Stimulated activated CD4-positive, alpha-beta T cell treated with anti-CD3 and anti-CD28 coated beads, TNF-alpha, amount 100 ng/mL, for 1 hour (primary cell): ENCODE measurements around the gene UBL4A.
A peak's percentile ranks its signal among the peaks of the same experiment; 100 is the strongest.

Source experiments
- DNase-seq, 3 donors: peaks; one replicate each; pipeline ENCODE4 v3.0.0-alpha.2; 2020; ENCODE audit warnings: low read depth in 3 of 3, low spot score in 1 of 3

Gene UBL4A

DNA sequence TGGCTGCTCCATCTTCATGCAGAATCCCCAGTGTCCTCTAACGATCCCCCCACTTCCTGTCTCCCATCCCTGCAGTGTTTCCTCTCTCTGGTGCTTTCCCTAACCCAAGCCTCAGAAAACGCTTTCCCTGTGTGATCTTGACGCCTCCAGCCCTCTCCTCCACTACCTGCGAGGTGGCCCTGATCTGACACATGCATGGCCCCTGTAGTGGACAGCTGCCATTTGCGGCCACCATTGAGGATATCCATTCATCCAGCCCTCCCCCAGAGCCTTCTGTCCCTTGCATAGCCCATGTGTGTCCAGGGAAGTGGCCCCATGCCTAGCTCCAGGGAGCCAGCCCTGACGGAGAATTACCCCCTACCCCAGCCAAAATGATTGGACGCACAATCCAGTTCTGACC, 3.1 kb downstream of the UBL4A start:
- DNase-seq = no peak

GRCh38 chrX:154482786-154483185, 3.6 kb downstream of the UBL4A start:
- no peak for DNase-seq

- DNase-seq = no peak
These were observed 4.4 kb downstream of the UBL4A start for GRCh38 chrX:154481911-154482601.

- DNase-seq = no peak
These were observed 5.2 kb downstream of the UBL4A start for GRCh38 chrX:154481195-154481594.

GRCh38 chrX:154478728-154479622, 7.4 kb downstream of the UBL4A start, which contains the start of gene LAGE3:
Gene LAGE3, minus strand, starts transcription at chrX:154479281. Its CDS starts 366 bp downstream, at chrX:154478915.
- peak; percentile 79 to 91 (median 85) for DNase-seq

- no peak for DNase-seq
These were observed 8.4 kb downstream of the UBL4A start for GRCh38 chrX:154477891-154478477.

DNA sequence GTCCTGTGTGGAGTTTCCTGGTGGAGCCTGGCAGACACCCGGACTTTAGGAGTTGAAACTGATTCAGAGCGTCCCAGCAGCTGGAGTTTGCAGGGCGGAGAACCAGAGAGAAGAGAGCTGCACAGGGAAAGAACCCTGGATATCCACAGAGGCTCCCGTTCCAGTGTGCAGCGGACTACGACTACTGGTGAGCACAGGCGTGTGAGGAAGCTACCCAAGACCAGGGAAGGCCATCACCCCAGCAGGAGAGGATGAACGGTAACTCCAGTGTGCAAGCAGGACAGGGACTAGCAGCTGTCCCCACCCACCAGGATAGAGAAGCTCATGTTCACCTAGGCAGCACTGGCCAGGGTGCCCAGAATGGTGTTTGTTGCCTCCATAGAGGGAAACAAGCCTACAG, 9.6 kb downstream of the UBL4A start:
- DNase-seq = no peak

GRCh38 chrX:154473683-154474082, 12.7 kb downstream of the UBL4A start:
- DNase-seq = no peak

- no peak for DNase-seq
These were observed 13.5 kb downstream of the UBL4A start for GRCh38 chrX:154472685-154473632.

- no peak for DNase-seq
These were observed 14.4 kb downstream of the UBL4A start for GRCh38 chrX:154471839-154472684.

GRCh38 chrX:154470914-154471568, 15.4 kb downstream of the UBL4A start:
- no peak for DNase-seq

DNA sequence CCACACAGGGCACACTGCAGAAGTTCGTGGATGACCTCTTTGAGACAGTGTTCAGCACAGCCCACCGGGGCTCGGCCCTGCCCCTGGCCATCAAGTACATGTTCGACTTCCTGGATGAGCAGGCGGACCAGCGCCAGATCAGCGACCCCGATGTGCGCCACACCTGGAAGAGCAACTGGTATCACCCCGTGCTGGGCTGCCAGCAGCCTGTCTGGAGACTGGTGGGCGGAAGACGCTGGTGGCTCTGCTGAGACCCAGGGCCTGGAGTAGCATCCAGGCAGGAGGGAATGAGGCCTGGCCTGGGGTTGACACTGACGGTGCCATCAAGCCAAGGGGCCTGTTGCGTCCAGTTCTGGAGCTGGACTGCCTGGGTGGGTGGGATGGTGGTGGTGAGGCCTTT, 16.0 kb downstream of the UBL4A start:
- DNase-seq = no peak

- no peak for DNase-seq
These were observed 16.5 kb downstream of the UBL4A start for GRCh38 chrX:154469880-154470279.

GRCh38 chrX:154469114-154469513, 17.3 kb downstream of the UBL4A start:
- DNase-seq = no peak

GRCh38 chrX:154468217-154468616, 18.2 kb downstream of the UBL4A start:
- no peak for DNase-seq

- no peak for DNase-seq
These were observed 18.9 kb downstream of the UBL4A start for GRCh38 chrX:154467556-154467955.

- no peak for DNase-seq
These were observed 19.5 kb downstream of the UBL4A start for GRCh38 chrX:154466907-154467306.

- no peak for DNase-seq
These were observed 20.4 kb downstream of the UBL4A start for GRCh38 chrX:154466036-154466435.

DNA sequence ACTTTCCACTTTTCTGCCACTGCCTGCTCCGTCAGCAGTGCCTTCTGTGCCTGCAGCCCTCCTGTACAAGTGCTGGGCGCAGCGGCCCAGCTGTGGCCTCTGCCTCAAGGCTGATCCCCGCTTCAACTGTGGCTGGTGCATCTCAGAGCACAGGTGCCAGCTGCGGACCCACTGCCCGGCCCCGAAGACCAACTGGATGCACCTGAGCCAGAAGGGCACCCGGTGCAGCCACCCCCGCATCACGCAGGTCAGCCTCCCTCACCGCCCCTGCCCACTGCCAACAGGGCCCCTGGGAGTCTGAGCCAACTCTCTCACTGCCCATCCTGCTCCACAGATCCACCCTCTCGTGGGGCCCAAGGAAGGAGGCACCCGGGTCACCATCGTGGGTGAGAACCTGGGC, 20.8 kb downstream of the UBL4A start:
- DNase-seq = no peak
